ENCODE measurements around the gene RBM38. TPM values are rescaled to one million over a fixed set of nuclear protein-coding genes. Genes with fewer than 3 reads are reported as not detected.

Gene RBM38
- total and polyA plus RNA-seq, 2 of the 4 experiments (the other 2 are of a cell fraction), result 5.2 to 11.9 TPM

DNA sequence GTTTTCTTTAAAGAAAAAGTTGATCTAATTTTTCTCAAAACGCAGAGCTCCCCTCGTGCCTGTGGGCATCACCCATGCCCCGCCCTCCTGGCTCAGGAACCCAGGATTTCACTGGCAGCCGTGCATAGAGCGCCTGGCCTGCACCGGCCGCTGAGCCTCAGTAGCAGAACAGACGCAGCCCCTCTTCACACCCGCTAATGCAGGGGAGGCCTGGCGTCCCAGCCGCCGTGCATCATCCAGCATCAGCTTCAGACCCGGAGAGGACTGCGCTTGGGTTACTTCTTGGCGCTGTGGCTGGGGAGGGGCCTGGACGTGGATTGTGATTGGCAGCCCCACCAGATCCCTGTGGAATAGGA lies 18.1 kb downstream of the RBM38 start:
- no peak overlapping the region for H4K5ac ChIP-seq (ENCODE audit: low read depth, low read length)
- no peak overlapping the region for H2AK9ac ChIP-seq (replicated peaks; ENCODE audit: low read depth, low read length, poor library complexity)
- H3K9me3 ChIP-seq (ENCODE audit: control insufficient read depth, insufficient read depth, low read length), result no peaks in the 10 kb centered on the region
- WGBS, 2 experiments (ENCODE audit: extremely low coverage in 2 of 2, insufficient read length in 1 of 2), result no CpG with 5 or more reads among the region's 16 CpGs
- ChIA-PET POLR2A (ENCODE audit: unreplicated experiment) (no interaction called here), CTCF (no interaction called here)
- ATAC-seq (ENCODE audit: low read depth), result no peak
- no peak overlapping the region for H2AK5ac ChIP-seq (ENCODE audit: low read depth, low read length)
- H3K27me3 ChIP-seq (ENCODE audit: control insufficient read depth, insufficient read depth, low read length), result no peaks in the 10 kb centered on the region
- no peak overlapping the region for H3K27ac ChIP-seq (ENCODE audit: insufficient read depth, low read length)
- H3K56ac ChIP-seq (ENCODE audit: extremely low read depth, insufficient read depth, low read length), result no peak overlapping the region
- H3K4me3 ChIP-seq (ENCODE audit: insufficient read depth, low read depth, low read length), result no peak overlapping the region
- intact Hi-C loops (cut with micrococcal nuclease), result no loop called here
- peaks cover 16% of the 10 kb centered on the region for H3K36me3 ChIP-seq (ENCODE audit: control insufficient read depth, insufficient read depth, low read length)
- no peak overlapping the region for H2BK20ac ChIP-seq (ENCODE audit: low read depth, low read length)
- peaks cover 2% of the 10 kb centered on the region; the same call in 1 of the 2 replicates for H3K4me1 ChIP-seq (ENCODE audit: control insufficient read depth, insufficient read depth, low read length)
- no peaks in the 10 kb centered on the region for H3K79me1 ChIP-seq (ENCODE audit: low read depth in 1 of 2, low read length in 2 of 2)
- no peak overlapping the region for H2BK15ac ChIP-seq (ENCODE audit: low read depth, low read length)
- H3K14ac ChIP-seq (replicated peaks; ENCODE audit: low read depth, low read length), result no peak overlapping the region
- no peak overlapping the region for H2AFZ ChIP-seq (replicated peaks; ENCODE audit: low read length, poor library complexity)
- dilution Hi-C loops (cut with HindIII; ENCODE audit: low sequenced_read_pairs, unreplicated experiment), result no loop called here
- in situ Hi-C loops (cut with MboI; ENCODE audit: low sequenced_read_pairs), result no loop called here
- H4K91ac ChIP-seq (ENCODE audit: insufficient read depth, low read depth, low read length), result no peak overlapping the region
- no peak overlapping the region for H2BK5ac ChIP-seq (ENCODE audit: low read depth, low read length, poor library complexity, severe bottlenecking)
- no peaks in the 10 kb centered on the region for H4K20me1 ChIP-seq (ENCODE audit: insufficient read depth, low read length)
- H3K9ac ChIP-seq (ENCODE audit: low read depth, low read length), result no peak overlapping the region
- TF ChIP-seq MAZ (IDR thresholded peaks at IDR 0.05; ENCODE audit: borderline replicate concordance, low read depth, low read length), result no peak
- TF ChIP-seq RAD21 (IDR thresholded peaks at IDR 0.05; ENCODE audit: low read length), result no peak
- TF ChIP-seq, protein P1, sequence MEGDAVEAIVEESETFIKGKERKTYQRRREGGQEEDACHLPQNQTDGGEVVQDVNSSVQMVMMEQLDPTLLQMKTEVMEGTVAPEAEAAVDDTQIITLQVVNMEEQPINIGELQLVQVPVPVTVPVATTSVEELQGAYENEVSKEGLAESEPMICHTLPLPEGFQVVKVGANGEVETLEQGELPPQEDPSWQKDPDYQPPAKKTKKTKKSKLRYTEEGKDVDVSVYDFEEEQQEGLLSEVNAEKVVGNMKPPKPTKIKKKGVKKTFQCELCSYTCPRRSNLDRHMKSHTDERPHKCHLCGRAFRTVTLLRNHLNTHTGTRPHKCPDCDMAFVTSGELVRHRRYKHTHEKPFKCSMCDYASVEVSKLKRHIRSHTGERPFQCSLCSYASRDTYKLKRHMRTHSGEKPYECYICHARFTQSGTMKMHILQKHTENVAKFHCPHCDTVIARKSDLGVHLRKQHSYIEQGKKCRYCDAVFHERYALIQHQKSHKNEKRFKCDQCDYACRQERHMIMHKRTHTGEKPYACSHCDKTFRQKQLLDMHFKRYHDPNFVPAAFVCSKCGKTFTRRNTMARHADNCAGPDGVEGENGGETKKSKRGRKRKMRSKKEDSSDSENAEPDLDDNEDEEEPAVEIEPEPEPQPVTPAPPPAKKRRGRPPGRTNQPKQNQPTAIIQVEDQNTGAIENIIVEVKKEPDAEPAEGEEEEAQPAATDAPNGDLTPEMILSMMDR (conservative IDR thresholded peaks at IDR 0.05; ENCODE audit: low read depth, low read length), result no peak
- TF ChIP-seq FOS (IDR thresholded peaks at IDR 0.05; ENCODE audit: low read depth, low read length), result no peak
- TF ChIP-seq CEBPB (IDR thresholded peaks at IDR 0.05; ENCODE audit: low read depth, low read length), result no peak
- TF ChIP-seq, protein P2, sequence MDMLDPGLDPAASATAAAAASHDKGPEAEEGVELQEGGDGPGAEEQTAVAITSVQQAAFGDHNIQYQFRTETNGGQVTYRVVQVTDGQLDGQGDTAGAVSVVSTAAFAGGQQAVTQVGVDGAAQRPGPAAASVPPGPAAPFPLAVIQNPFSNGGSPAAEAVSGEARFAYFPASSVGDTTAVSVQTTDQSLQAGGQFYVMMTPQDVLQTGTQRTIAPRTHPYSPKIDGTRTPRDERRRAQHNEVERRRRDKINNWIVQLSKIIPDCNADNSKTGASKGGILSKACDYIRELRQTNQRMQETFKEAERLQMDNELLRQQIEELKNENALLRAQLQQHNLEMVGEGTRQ (IDR thresholded peaks at IDR 0.05; ENCODE audit: low read depth, low read length), result no peak
- TF ChIP-seq CHD1 (IDR thresholded peaks at IDR 0.05; ENCODE audit: low read depth, low read length), result no peak
- TF ChIP-seq MXI1 (IDR thresholded peaks at IDR 0.05; ENCODE audit: borderline replicate concordance, low read depth, low read length), result no peak
- TF ChIP-seq, protein P3, sequence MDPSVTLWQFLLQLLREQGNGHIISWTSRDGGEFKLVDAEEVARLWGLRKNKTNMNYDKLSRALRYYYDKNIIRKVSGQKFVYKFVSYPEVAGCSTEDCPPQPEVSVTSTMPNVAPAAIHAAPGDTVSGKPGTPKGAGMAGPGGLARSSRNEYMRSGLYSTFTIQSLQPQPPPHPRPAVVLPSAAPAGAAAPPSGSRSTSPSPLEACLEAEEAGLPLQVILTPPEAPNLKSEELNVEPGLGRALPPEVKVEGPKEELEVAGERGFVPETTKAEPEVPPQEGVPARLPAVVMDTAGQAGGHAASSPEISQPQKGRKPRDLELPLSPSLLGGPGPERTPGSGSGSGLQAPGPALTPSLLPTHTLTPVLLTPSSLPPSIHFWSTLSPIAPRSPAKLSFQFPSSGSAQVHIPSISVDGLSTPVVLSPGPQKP (IDR thresholded peaks at IDR 0.05; ENCODE audit: borderline replicate concordance, low read depth, low read length), result no peak
- no peak for TF ChIP-seq SMC3 (IDR thresholded peaks at IDR 0.05; ENCODE audit: low read depth, low read length)
- no peak for TF ChIP-seq BHLHE40 (IDR thresholded peaks at IDR 0.05; ENCODE audit: low read depth, low read length)
- TF ChIP-seq MAFK (IDR thresholded peaks at IDR 0.05; ENCODE audit: low read depth, low read length), result no peak
- TF ChIP-seq POLR2A (IDR thresholded peaks at IDR 0.05; ENCODE audit: low read depth, low read length), result no peak
- no peak for TF ChIP-seq NFE2L2 (IDR thresholded peaks at IDR 0.05; ENCODE audit: low read depth, low read length)
- TF ChIP-seq RCOR1 (IDR thresholded peaks at IDR 0.05; ENCODE audit: insufficient replicate concordance, low read length), result no peak
- H4K8ac ChIP-seq (ENCODE audit: low read depth in 2 of 2, low read length in 2 of 2), result no peak overlapping the region
- no peak overlapping the region for H3K18ac ChIP-seq (ENCODE audit: low read depth, low read length)
- H3K23ac ChIP-seq (ENCODE audit: low read depth, low read length), result no peak overlapping the region
- BruUV-seq (replicated peaks), result no TSS peak
- no peak for DNase-seq
- no peak overlapping the region for H3K4me2 ChIP-seq (ENCODE audit: low read depth, low read length)
- no peaks in the 10 kb centered on the region; the same call in 1 of the 2 replicates for H3K9me1 ChIP-seq (ENCODE audit: insufficient read depth, low read length)
- no peak overlapping the region for H3K4ac ChIP-seq (ENCODE audit: low read depth, low read length)
- no peak overlapping the region for H2BK120ac ChIP-seq (ENCODE audit: low read depth, low read length)

Data from IMR-90 (cell line).